ENCODE data around the gene TAS2R60. TPM values are rescaled to one million over a fixed set of nuclear protein-coding genes. Genes with fewer than 3 reads are reported as not detected.

The TAS2R60 gene
- total RNA-seq, 4 donors from 2014 or later = not detected

DNA sequence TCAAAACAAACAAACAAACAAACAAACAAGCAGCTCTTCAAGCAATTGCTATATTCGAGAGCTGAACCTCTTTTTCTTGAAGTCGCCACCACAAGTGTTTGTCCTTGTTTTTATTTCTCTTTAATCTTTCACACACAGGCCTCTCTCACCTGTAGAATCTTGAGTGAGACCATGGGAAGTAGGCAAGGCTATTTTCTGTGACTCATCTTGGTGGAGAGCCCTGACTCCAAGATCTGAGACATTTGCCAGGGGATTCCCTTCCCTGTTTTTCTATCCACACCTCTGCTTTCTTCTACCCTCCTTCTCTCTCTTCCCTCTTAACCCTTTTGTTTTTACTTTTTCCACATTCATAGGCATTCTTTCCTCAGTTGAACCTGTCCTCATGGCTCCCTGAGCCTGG lies 8.0 kb upstream of the TAS2R60 start:
- intact Hi-C loops (cut with DNase I; ENCODE audit: low total_unique reads) = no loop called here
- 45 to 51% methylated on average over 2 of the region's 2 CpGs for WGBS, 2 donors
- TF ChIP-seq, protein P1, sequence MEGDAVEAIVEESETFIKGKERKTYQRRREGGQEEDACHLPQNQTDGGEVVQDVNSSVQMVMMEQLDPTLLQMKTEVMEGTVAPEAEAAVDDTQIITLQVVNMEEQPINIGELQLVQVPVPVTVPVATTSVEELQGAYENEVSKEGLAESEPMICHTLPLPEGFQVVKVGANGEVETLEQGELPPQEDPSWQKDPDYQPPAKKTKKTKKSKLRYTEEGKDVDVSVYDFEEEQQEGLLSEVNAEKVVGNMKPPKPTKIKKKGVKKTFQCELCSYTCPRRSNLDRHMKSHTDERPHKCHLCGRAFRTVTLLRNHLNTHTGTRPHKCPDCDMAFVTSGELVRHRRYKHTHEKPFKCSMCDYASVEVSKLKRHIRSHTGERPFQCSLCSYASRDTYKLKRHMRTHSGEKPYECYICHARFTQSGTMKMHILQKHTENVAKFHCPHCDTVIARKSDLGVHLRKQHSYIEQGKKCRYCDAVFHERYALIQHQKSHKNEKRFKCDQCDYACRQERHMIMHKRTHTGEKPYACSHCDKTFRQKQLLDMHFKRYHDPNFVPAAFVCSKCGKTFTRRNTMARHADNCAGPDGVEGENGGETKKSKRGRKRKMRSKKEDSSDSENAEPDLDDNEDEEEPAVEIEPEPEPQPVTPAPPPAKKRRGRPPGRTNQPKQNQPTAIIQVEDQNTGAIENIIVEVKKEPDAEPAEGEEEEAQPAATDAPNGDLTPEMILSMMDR (IDR thresholded peaks at IDR 0.05) = no peak
- H3K4me3 ChIP-seq (ENCODE audit: low read depth, poor library complexity, severe bottlenecking) = no peak overlapping the region
- DNase-seq (ENCODE audit: low spot score in 2 of 2) = no peak

DNA sequence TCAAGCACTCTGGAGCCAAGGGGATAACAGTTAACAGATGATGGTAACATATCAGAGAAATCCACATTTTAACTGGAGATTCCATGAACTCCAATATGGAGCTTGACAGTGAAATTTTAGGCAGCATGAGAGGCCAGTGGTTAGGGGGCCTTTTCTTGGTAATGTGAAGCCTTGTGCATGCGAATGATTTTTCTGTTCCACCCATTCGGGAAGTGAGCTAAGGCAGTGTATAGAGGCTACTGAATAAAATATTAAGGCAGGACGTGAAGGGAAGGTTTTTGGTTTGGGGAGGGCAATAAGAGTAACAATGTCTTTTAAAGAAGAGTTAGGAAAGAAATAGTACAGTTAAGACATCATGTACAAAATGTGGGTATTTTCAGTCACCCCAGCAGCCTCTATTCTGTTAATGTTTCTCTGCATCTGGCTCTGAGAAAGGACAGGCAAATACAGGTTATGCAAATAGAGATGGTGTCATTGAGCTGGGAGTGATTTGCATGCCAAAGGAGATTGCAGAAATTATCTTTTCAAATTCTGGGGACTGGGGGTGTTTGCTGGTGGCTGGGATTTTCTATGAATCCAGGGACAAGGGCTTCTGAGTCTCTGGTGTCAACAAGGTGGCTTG lies 6.8 kb upstream of the TAS2R60 start:
- TF ChIP-seq POLR2A (IDR thresholded peaks at IDR 0.05) = no peak
- no peak for DNase-seq (ENCODE audit: low spot score in 2 of 2)
- 68 to 82% methylated on average over 3 of the region's 3 CpGs for WGBS, 2 donors
- H3K4me3 ChIP-seq (ENCODE audit: low read depth, poor library complexity, severe bottlenecking) = no peak overlapping the region
- intact Hi-C loops (cut with DNase I; ENCODE audit: low total_unique reads) = no loop called here

DNA sequence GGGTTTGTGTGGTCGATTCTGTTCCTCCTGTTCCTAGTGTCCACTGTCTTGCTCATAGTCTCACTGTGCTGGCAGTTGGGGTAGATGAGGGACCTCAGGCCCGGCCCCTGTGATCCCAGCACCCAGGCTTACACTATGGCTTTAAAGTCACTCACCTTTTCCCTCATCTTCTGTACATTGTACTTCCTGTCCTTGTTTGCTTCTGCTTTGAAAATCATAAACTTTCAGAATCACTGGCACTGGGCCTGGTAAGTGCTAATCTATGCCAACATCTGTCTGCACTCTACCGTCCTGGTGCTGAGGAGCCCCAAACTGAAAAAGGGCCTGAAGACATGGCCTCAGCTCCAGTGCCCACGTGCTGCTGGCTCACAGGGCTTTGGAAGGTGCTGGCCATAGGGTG lies 5.7 kb upstream of the TAS2R60 start:
- DNase-seq (ENCODE audit: low spot score in 2 of 2) = no peak
- intact Hi-C loops (cut with DNase I; ENCODE audit: low total_unique reads) = no loop called here
- H3K4me3 ChIP-seq (ENCODE audit: low read depth, poor library complexity, severe bottlenecking) = no peak overlapping the region
- TF ChIP-seq POLR2A (IDR thresholded peaks at IDR 0.05) = no peak
- TF ChIP-seq, protein P1 (IDR thresholded peaks at IDR 0.05) = no peak
- WGBS, 2 donors = 47 to 53% methylated on average over 4 of the region's 4 CpGs

DNA sequence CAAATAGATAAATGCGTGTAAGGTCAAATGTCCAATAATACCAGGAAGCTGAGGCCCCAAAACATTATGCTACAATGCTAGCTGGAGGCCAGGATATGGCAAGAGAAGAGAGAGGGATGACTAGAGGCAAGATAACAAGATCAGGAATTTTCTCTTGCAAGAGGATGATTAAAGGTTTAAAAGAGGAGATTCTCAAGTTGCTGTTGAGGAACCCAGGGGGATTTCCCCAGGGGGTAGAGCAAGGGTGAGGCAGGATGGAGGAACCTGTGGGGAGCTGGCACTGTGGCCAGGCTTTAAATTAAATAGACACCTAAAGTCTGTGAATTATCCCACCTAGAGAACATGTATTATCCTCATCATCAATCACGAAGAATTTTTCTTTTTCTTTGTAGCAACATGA lies 3.4 kb upstream of the TAS2R60 start:
- DNase-seq (ENCODE audit: low spot score in 2 of 2) = no peak
- intact Hi-C loops (cut with DNase I; ENCODE audit: low total_unique reads) = no loop called here
- TF ChIP-seq POLR2A (IDR thresholded peaks at IDR 0.05) = no peak
- TF ChIP-seq, protein P1 (IDR thresholded peaks at IDR 0.05) = no peak
- no peak overlapping the region for H3K4me3 ChIP-seq (ENCODE audit: low read depth, poor library complexity, severe bottlenecking)
- 83 to 87% methylated on average over 2 of the region's 2 CpGs for WGBS, 2 donors

DNA sequence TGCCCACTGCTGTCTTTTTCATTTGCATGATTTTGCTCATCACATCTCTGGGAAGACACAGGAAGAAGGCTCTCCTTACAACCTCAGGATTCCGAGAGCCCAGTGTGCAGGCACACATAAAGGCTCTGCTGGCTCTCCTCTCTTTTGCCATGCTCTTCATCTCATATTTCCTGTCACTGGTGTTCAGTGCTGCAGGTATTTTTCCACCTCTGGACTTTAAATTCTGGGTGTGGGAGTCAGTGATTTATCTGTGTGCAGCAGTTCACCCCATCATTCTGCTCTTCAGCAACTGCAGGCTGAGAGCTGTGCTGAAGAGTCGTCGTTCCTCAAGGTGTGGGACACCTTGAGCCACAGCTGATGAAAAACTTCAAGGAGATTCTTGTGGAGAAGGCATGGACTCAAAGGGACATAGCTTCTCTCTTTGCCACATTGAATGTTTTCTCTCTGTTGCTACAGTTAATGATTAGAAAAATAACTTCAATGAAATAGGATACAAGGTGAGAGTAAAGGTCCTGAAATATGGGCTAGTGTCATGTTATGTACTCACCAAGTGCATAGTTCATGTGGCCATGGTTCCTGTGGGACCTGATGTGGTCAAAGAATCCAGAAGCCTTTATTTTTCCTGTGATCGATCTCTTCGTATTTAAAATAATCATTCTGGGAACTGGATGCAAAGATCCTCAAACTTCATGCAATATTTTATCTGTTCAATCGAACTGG lies 970 bp downstream of the TAS2R60 start:
- no peak overlapping the region for H3K4me3 ChIP-seq (ENCODE audit: low read depth, poor library complexity, severe bottlenecking)
- DNase-seq (ENCODE audit: low spot score in 2 of 2) = no peak
- WGBS, 2 donors = 93 to 96% methylated on average over 6 of the region's 6 CpGs
- no peak for TF ChIP-seq POLR2A (IDR thresholded peaks at IDR 0.05)
- TF ChIP-seq, protein P1 (IDR thresholded peaks at IDR 0.05) = no peak
- intact Hi-C loops (cut with DNase I; ENCODE audit: low total_unique reads) = no loop called here

DNA sequence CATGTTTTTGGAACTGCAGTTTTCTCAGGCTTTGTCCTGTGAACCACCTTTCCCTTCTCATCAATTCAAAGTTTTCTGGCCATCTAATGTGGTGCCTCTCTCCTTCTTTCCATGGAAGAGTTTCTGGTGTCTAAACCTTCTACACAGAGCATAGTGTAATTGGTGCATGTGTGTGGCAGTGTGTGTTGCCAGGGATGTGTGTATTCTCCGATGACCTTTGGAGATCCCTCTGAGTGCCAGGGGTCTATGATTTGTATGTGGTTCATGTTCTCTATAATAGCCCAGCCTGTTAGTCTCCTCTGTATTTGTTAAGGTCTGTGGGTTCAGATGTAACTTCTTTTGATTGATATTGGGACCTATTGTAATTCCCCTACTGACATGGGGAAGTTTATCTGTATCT lies 1.5 kb downstream of the TAS2R60 start:
- no peak for DNase-seq (ENCODE audit: low spot score in 2 of 2)
- WGBS, 2 donors = 100% methylated on average over 1 of the region's 1 CpG
- H3K4me3 ChIP-seq (ENCODE audit: low read depth, poor library complexity, severe bottlenecking) = no peak overlapping the region
- TF ChIP-seq POLR2A (IDR thresholded peaks at IDR 0.05) = no peak
- TF ChIP-seq, protein P1 (IDR thresholded peaks at IDR 0.05) = no peak
- intact Hi-C loops (cut with DNase I; ENCODE audit: low total_unique reads) = no loop called here

All from lower leg skin (tissue), 4 donors.